Breast epithelium (tissue), 3 donors: ENCODE measurements around the gene RAVER2.

Experiments
- POLR2A ChIP-seq: fragments of 450-650 bp; IDR thresholded peaks from one replicate; pipeline ENCODE4 v1.6.1; 2016; ENCODE audit warnings: antibody characterized with exemption, mild to moderate bottlenecking, moderate library complexity
- POLR2AphosphoS5 ChIP-seq, 3 donors: sonication (generic); formaldehyde crosslinking; IDR thresholded peaks; one replicate each; pipeline ENCODE4 v1.6.1; 2017; ENCODE audit warnings: antibody characterized with exemption in 3 of 3
- TF ChIP-seq, protein P1 (sequence below), 3 donors: fragments of 450-650 bp; IDR thresholded peaks; one replicate each; pipeline ENCODE4 v1.5.1; 2016 to 2017; ENCODE audit warnings: antibody characterized with exemption in 3 of 3, mild to moderate bottlenecking in 3 of 3, moderate library complexity in 3 of 3

DNA sequence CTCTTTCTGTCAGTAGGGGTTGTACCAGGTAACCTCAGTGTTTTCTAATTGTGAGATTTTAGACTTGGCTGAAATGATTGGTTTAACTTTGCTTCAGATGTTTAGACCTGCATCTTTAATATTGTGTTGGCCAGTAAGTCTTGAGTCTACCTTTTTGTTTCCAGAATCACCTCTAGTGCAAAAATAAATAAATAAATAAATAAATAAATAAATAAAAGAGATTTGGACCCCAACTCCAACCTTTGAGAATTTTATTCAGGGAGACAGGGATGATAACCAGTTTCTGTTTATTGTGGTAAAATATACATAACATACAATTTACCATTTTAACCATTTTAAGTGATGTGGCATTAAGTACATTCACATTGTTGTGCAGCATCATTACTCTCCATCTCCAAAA lies 64.4 kb downstream of the RAVER2 start:
- TF ChIP-seq, protein P1, sequence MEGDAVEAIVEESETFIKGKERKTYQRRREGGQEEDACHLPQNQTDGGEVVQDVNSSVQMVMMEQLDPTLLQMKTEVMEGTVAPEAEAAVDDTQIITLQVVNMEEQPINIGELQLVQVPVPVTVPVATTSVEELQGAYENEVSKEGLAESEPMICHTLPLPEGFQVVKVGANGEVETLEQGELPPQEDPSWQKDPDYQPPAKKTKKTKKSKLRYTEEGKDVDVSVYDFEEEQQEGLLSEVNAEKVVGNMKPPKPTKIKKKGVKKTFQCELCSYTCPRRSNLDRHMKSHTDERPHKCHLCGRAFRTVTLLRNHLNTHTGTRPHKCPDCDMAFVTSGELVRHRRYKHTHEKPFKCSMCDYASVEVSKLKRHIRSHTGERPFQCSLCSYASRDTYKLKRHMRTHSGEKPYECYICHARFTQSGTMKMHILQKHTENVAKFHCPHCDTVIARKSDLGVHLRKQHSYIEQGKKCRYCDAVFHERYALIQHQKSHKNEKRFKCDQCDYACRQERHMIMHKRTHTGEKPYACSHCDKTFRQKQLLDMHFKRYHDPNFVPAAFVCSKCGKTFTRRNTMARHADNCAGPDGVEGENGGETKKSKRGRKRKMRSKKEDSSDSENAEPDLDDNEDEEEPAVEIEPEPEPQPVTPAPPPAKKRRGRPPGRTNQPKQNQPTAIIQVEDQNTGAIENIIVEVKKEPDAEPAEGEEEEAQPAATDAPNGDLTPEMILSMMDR (IDR thresholded peaks at IDR 0.05): no peak
- TF ChIP-seq POLR2AphosphoS5 (IDR thresholded peaks at IDR 0.05) (no peak), POLR2A (no peak)
